K562 (cell line): ENCODE data around the gene N4BP2. TPM values are rescaled to one million over a fixed set of nuclear protein-coding genes. Genes with fewer than 3 reads are reported as not detected.
A peak's percentile ranks its signal among the peaks of the same experiment; 100 is the strongest.

Source experiments
- ETS2 ChIP-seq: IDR thresholded peaks from 2 replicates; pipeline ENCODE4 v1.6.1; 2016; ENCODE audit warnings: borderline replicate concordance, missing genetic modification characterization, mild to moderate bottlenecking, moderate library complexity, missing compliant biosample characterization; ENCODE audit not compliant: poor library complexity, severe bottlenecking
- MBD2 ChIP-seq: sonication (generic); IDR thresholded peaks from 2 replicates; pipeline ENCODE4 v1.6.1; 2016; ENCODE audit warnings: low read depth, borderline replicate concordance
- MCM5 ChIP-seq: fragments of 450-650 bp; IDR thresholded peaks from 2 replicates; pipeline ENCODE4 v1.6.1; 2016; ENCODE audit warnings: low read depth
- PHB ChIP-seq: fragments of 250-450 bp; sonication (Bioruptor Pico); IDR thresholded peaks from 2 replicates; pipeline ENCODE4 v1.5.0; 2021
- PHF21A ChIP-seq: fragments of 450-650 bp; IDR thresholded peaks from 2 replicates; pipeline ENCODE4 v1.6.1; 2017; ENCODE audit warnings: low read depth, borderline replicate concordance
- PPARD ChIP-seq: fragments of 250-450 bp; sonication (Bioruptor Pico); IDR thresholded peaks from 2 replicates; pipeline ENCODE4 v1.8.0; 2022; ENCODE audit warnings: inconsistent platforms, mild to moderate bottlenecking, moderate library complexity
- ZEB2 ChIP-seq: fragments of 450-650 bp; IDR thresholded peaks from 2 replicates; pipeline ENCODE4 v1.6.1; 2016
- ZZZ3 ChIP-seq: fragments of 450-650 bp; IDR thresholded peaks from 2 replicates; pipeline ENCODE4 v1.6.1; 2016; ENCODE audit warnings: antibody characterized with exemption, mild to moderate bottlenecking, moderate library complexity
- polyA plus RNA-seq, 8 experiments: library from polyadenylated mRNA; depleted of rRNA in 4 of 8; stranded (reverse) in 5 of 8; unstranded in 3 of 8; fragments of >200 nt; fragmentation: Nextera tagmentation in 2 of 8; fragmentation: Illumina TruSeq in 1 of 8; extraction: Ambion mirVana in 2 of 8; extraction: Trizol in 1 of 8; gene quantifications; 2 replicates each; pipeline versions ENCODE4 v1.2.1 to v1.2.3, GENCODE V29; 2011 to 2014; ENCODE audit warnings: inconsistent platforms in 1 of 8, missing spikeins in 1 of 8
- total RNA-seq, 7 experiments: library from RNA; depleted of rRNA in 6 of 7; stranded (reverse); fragments of >200 nt in 6 of 7; fragmentation: Illumina TruSeq in 2 of 7; extraction: Trizol in 2 of 7; gene quantifications; 2 replicates each; pipeline versions ENCODE4 v1.2.1 to v1.2.3, GENCODE V29; 2011 to 2021; ENCODE audit warnings: low replicate concordance in 1 of 7
- TF ChIP-seq, protein P1 (sequence below): fragments of 450-650 bp; IDR thresholded peaks from 2 replicates; pipeline ENCODE4 v1.6.1; 2017; ENCODE audit warnings: antibody characterized with exemption, mild to moderate bottlenecking
- TF ChIP-seq, protein P2 (sequence below): fragments of 250-450 bp; sonication (Bioruptor Pico); IDR thresholded peaks from 2 replicates; pipeline ENCODE4 v1.8.0; 2022; ENCODE audit warnings: moderate library complexity, mild to moderate bottlenecking, inconsistent platforms
- TF ChIP-seq, protein P3 (sequence below): fragments of 250-450 bp; sonication (Bioruptor Pico); IDR thresholded peaks from 2 replicates; pipeline ENCODE4 v1.8.0; 2021; ENCODE audit warnings: mild to moderate bottlenecking, moderate library complexity
- TF ChIP-seq, protein P4 (sequence below): sonication (generic); formaldehyde crosslinking; IDR thresholded peaks from 2 replicates; pipeline ENCODE4 v1.8.0; 2022; ENCODE audit warnings: mild to moderate bottlenecking, missing genetic modification reagents

The N4BP2 gene
- total and polyA plus RNA-seq, 9 of the 15 experiments (the other 6 are each of a cell fraction or from before 2014, with no cell fraction given) = 2.7 to 12.6 (median 7.6) TPM

DNA sequence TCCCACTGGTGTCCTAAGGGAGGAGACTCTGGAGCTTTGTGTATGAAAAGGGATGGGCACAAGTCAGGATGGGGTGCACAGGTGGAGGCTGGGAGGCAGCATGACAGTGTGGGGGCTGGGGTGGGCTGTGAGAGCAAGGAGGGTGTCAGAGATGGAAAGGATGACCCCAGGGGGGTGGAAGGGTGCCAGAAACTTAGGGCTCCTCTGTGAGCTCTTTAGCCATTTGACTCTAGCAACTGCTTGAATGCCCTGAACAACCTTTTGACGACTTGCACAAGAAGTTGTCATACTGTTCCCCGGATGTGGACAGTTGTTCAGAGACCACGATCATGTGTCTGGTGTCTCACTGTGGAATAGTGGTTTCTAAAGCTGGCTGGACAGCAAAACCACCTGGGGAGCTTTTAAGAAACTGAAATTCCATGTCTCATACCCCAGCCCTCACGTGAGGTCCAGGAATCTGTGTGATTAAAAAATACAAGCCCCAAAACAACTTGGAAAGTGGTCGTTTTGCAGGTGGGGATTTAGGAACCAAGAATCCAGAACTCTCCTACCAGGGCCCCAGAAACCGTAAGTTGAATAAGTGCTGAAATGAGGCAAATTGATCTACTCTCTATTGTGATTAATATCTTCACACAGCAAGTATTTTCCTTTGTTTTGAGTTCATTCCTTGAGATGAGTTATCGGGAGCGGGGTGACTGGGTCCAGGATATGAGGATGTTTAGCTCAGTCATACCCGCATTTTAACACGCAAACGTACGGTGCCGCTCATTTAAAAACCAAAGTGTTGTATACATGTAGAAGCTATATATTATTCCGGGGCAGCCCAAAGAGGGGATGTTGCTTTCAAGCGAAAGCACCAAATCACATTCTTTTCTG is 143.6 kb downstream of the N4BP2 start (continued):
- TF ChIP-seq, protein P1, sequence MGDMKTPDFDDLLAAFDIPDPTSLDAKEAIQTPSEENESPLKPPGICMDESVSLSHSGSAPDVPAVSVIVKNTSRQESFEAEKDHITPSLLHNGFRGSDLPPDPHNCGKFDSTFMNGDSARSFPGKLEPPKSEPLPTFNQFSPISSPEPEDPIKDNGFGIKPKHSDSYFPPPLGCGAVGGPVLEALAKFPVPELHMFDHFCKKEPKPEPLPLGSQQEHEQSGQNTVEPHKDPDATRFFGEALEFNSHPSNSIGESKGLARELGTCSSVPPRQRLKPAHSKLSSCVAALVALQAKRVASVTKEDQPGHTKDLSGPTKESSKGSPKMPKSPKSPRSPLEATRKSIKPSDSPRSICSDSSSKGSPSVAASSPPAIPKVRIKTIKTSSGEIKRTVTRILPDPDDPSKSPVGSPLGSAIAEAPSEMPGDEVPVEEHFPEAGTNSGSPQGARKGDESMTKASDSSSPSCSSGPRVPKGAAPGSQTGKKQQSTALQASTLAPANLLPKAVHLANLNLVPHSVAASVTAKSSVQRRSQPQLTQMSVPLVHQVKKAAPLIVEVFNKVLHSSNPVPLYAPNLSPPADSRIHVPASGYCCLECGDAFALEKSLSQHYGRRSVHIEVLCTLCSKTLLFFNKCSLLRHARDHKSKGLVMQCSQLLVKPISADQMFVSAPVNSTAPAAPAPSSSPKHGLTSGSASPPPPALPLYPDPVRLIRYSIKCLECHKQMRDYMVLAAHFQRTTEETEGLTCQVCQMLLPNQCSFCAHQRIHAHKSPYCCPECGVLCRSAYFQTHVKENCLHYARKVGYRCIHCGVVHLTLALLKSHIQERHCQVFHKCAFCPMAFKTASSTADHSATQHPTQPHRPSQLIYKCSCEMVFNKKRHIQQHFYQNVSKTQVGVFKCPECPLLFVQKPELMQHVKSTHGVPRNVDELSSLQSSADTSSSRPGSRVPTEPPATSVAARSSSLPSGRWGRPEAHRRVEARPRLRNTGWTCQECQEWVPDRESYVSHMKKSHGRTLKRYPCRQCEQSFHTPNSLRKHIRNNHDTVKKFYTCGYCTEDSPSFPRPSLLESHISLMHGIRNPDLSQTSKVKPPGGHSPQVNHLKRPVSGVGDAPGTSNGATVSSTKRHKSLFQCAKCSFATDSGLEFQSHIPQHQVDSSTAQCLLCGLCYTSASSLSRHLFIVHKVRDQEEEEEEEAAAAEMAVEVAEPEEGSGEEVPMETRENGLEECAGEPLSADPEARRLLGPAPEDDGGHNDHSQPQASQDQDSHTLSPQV = peak; percentile 50
- TF ChIP-seq ETS2 = no peak
- TF ChIP-seq MCM5 = no peak
- peak; percentile 14; the same call in 1 of the 2 replicates for TF ChIP-seq MBD2
- TF ChIP-seq, protein P2, sequence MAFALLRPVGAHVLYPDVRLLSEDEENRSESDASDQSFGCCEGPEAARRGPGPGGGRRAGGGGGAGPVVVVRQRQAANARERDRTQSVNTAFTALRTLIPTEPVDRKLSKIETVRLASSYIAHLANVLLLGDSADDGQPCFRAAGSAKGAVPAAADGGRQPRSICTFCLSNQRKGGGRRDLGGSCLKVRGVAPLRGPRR (CRISPR knock-in tag) = no peak
- no peak for TF ChIP-seq PHF21A
- no peak for TF ChIP-seq PHB
- TF ChIP-seq, protein P3, sequence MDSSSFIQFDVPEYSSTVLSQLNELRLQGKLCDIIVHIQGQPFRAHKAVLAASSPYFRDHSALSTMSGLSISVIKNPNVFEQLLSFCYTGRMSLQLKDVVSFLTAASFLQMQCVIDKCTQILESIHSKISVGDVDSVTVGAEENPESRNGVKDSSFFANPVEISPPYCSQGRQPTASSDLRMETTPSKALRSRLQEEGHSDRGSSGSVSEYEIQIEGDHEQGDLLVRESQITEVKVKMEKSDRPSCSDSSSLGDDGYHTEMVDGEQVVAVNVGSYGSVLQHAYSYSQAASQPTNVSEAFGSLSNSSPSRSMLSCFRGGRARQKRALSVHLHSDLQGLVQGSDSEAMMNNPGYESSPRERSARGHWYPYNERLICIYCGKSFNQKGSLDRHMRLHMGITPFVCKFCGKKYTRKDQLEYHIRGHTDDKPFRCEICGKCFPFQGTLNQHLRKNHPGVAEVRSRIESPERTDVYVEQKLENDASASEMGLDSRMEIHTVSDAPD = no peak
- TF ChIP-seq PPARD (CRISPR knock-in tag) = no peak
- peak; percentile 25; the same call in 1 of the 2 replicates for TF ChIP-seq ZEB2
- TF ChIP-seq, protein P4, sequence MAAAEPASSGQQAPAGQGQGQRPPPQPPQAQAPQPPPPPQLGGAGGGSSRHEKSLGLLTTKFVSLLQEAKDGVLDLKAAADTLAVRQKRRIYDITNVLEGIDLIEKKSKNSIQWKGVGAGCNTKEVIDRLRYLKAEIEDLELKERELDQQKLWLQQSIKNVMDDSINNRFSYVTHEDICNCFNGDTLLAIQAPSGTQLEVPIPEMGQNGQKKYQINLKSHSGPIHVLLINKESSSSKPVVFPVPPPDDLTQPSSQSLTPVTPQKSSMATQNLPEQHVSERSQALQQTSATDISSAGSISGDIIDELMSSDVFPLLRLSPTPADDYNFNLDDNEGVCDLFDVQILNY (CRISPR knock-in tag) = no peak
- no peak for TF ChIP-seq ZZZ3
